SK-N-SH (cell line): Measurements from ENCODE around the gene ORMDL3.

Experiments used
- NFIC ChIP-seq: IDR thresholded peaks from 2 replicates; pipeline ENCODE4 v1.4.0; 2012; ENCODE audit warnings: borderline replicate concordance
- SIN3A ChIP-seq: IDR thresholded peaks from 2 replicates; pipeline ENCODE4 v1.6.1; 2012; ENCODE audit warnings: low read depth, mild to moderate bottlenecking, low read length, moderate library complexity, borderline replicate concordance
- TF ChIP-seq, protein P1 (sequence below): IDR thresholded peaks from 2 replicates; pipeline ENCODE4 v1.4.0; 2012; ENCODE audit warnings: low read depth, borderline replicate concordance

DNA sequence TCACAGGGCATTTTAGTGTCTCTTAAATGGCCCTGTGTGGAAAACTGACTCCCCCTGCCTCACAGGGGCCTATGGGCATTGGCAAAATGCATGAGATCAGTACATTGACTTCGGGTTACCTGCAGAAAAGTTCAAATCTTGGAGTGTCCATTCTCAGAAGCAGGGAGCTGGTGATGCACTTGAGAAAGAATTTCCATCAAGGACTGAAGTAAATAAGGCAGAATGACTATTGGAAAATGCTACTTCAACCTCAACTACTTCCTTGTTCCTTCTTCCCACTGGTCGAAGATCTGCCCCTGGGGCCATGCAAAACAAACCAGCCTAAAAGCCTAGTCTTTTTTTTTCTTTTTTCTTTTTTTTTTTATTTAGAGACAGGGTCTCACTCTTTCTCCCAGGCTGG lies 21.6 kb upstream of the ORMDL3 start:
- no peak for TF ChIP-seq NFIC
- TF ChIP-seq SIN3A, result no peak
- TF ChIP-seq, protein P1, sequence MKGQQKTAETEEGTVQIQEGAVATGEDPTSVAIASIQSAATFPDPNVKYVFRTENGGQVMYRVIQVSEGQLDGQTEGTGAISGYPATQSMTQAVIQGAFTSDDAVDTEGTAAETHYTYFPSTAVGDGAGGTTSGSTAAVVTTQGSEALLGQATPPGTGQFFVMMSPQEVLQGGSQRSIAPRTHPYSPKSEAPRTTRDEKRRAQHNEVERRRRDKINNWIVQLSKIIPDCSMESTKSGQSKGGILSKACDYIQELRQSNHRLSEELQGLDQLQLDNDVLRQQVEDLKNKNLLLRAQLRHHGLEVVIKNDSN, result no peak
